ENCODE measurements around the gene COLEC11.
A peak's percentile ranks its signal among the peaks of the same experiment; 100 is the strongest.

DNA sequence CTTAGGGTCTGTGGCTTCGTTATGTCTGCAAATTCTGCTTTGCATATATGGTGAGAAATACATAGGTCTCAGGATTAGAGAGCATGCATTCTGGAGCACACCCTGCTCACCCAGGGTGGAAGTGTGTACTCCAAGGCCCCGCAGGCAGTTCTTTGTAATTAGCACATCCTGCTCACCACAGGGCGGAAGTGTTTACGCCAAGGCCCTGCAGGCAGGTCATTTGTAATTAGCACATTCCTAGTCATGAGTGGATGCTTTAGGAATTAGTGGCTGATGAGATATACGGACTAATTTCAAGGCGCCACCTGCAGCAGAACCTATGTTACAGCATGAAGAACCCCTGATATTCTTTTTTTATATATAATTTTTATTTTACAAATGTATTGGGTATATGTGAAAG is 67.3 kb downstream of the COLEC11 start:
- TF ChIP-seq POLR2AphosphoS5 (IDR thresholded peaks at IDR 0.05; ENCODE audit: low read length): no peak
- TF ChIP-seq FOXK2 (IDR thresholded peaks at IDR 0.05): no peak
- TF ChIP-seq, protein P1, sequence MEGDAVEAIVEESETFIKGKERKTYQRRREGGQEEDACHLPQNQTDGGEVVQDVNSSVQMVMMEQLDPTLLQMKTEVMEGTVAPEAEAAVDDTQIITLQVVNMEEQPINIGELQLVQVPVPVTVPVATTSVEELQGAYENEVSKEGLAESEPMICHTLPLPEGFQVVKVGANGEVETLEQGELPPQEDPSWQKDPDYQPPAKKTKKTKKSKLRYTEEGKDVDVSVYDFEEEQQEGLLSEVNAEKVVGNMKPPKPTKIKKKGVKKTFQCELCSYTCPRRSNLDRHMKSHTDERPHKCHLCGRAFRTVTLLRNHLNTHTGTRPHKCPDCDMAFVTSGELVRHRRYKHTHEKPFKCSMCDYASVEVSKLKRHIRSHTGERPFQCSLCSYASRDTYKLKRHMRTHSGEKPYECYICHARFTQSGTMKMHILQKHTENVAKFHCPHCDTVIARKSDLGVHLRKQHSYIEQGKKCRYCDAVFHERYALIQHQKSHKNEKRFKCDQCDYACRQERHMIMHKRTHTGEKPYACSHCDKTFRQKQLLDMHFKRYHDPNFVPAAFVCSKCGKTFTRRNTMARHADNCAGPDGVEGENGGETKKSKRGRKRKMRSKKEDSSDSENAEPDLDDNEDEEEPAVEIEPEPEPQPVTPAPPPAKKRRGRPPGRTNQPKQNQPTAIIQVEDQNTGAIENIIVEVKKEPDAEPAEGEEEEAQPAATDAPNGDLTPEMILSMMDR (IDR thresholded peaks at IDR 0.05 in 2 of 3, conservative IDR thresholded peaks at IDR 0.05 in 1 of 3; ENCODE audit: control insufficient read depth in 2 of 3, extremely low read depth in 1 of 3, insufficient read depth in 1 of 3, low read depth in 3 of 3, low read length in 3 of 3): peak in 1 of 3 experiments; percentile 20; a peak in 1 of 6 replicates
- TF ChIP-seq SMC3 (IDR thresholded peaks at IDR 0.05; ENCODE audit: borderline replicate concordance, low read length): no peak

All from GM12878 (cell line).